ENCODE results near the gene CDH4.

Gene CDH4

DNA sequence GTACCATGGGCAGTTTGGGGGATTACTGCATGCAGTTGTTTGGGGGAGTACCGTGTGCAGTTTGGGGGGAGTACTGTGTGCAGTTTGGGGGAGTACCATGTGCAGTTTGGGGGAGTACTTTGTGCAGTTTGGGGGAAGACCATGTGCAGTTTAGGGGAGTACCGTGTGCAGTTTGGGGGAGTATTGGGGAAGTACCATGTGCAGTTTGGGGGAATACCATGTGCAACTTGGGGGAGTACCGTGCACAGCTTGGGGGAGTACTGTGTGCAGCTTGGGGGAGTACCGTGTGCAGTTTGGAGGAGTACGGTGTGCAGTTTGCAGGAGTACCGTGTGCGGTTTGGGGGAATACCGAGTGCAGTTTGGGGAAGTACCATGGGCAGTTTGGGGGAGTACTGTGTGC lies 22.3 kb downstream of the CDH4 start:
- no peak for TF ChIP-seq JUND (IDR thresholded peaks at IDR 0.05; ENCODE audit: low read depth)
- in situ Hi-C loops (cut with HindIII; ENCODE audit: low pct_unique_long_range_greater_than_20kb, low sequenced_read_pairs) = no loop called here
- no peak for DNase-seq (ENCODE audit: low read depth in 1 of 2, low spot score in 1 of 2)

DNA sequence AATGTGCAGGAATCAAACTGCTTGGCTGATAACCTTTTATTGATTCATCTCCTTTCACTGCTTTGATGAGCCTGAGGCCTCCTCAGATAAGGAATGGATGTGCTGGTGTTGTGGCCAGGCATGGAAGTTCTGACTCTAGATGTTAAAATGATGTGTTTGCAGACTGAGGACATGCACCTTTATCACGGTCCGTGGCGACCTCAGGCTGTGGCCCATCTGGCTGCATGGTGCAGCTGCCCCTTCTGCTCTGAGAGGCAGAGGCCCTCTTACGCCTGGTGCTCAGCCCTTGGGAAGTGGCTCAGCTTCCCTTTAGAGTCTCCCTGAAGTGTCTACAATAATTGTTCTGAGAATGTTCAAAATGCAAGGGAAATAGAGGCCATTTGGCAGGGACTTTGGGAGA lies 26.2 kb downstream of the CDH4 start:
- no peak for DNase-seq (ENCODE audit: low read depth in 1 of 2, low spot score in 1 of 2)
- TF ChIP-seq JUND (IDR thresholded peaks at IDR 0.05; ENCODE audit: low read depth) = no peak
- in situ Hi-C loops (cut with HindIII; ENCODE audit: low pct_unique_long_range_greater_than_20kb, low sequenced_read_pairs) = no loop called here

DNA sequence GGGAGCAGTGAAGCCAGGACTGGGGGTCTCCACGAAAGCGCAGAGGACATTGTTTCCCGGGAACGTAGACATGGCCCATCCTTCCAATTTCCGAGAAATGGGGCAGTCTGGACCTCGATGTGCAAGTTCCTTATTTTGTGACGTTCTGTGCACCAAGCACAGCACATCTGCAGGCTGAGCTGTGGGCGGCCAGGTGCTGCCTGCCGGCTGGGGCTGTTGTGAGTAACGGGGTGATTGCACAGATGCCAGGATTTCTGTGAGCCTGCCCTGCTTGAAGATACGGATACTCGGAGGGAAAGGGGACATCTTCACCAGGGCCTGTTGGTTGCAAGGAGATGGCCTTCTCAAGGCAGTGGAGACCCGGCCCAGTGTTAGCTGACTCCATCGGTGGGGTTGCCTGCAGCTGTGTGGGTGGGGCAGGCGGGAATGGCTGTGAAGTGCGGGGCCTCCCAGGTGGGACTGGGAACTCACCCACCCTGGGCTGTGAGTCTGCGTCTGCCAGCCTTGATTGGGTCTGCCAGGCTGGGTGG lies 27.6 kb downstream of the CDH4 start:
- DNase-seq (ENCODE audit: low read depth in 1 of 2, low spot score in 1 of 2) = no peak
- TF ChIP-seq JUND (IDR thresholded peaks at IDR 0.05; ENCODE audit: low read depth) = no peak
- in situ Hi-C loops (cut with HindIII; ENCODE audit: low pct_unique_long_range_greater_than_20kb, low sequenced_read_pairs) = no loop called here

DNA sequence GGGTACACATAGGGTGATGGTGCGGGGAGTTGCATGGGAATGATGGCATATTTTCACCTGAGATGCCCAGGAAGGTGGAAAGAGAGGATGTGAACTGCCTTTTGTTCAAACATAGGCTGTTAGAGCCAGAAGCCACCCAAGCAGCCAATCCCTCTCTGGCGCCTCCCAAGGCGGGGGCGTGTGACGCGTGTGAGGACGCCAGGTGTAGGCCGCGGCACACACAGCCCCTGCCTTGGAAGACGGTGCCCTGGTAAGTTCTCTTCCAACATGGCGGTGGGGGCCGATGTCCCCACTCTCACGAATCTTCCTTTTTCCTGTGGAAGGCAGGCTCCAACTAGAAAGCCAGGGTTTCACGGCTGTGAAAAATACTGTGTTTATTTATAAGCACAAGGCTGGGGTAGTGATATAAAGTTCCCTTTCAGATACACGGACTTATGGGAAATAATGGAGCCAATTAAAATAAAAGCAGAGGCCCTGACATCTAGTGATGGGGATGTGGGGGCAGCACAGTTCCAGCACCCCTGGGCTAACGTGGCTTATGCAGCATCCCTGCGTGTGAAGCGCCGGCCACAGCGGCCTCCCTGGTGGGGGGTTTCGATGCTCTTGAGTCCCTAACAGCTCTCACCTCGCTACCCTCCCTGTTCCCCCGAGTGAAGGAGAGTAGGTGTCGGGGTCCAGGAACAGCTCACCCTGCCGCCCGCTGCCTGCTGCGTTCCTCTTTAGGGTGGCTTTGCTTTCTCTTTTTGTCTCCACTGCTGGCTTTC lies 28.3 kb downstream of the CDH4 start:
- no peak for TF ChIP-seq JUND (IDR thresholded peaks at IDR 0.05; ENCODE audit: low read depth)
- in situ Hi-C loops (cut with HindIII; ENCODE audit: low pct_unique_long_range_greater_than_20kb, low sequenced_read_pairs) = no loop called here
- no peak for DNase-seq (ENCODE audit: low read depth in 1 of 2, low spot score in 1 of 2)

DNA sequence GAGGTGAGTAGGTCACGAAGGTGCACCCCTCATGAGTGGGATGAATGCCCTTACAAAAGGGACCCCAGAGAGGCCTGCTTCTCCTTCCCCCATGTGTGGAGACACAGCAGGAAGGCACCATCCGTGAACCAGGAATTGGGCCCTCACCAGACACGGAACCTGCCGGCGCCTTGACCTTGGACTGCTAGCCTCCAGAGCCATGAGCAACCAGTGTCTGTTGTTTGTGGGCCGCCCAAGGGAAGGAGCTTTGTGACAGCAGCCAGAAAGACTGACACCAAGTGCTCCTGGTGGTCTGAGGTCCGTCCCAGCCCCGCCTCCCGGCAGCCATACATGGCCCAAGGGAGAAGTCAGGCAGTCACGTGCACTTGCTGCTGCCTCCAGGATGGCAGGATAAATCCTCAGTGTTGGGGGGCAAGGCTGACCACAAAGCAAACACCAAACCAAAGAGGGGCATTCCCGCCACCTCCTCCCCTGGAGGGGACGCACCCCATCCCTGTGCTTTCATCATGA lies 29.3 kb downstream of the CDH4 start:
- no peak for TF ChIP-seq JUND (IDR thresholded peaks at IDR 0.05; ENCODE audit: low read depth)
- DNase-seq (ENCODE audit: low read depth in 1 of 2, low spot score in 1 of 2) = no peak
- in situ Hi-C loops (cut with HindIII; ENCODE audit: low pct_unique_long_range_greater_than_20kb, low sequenced_read_pairs) = no loop called here

DNA sequence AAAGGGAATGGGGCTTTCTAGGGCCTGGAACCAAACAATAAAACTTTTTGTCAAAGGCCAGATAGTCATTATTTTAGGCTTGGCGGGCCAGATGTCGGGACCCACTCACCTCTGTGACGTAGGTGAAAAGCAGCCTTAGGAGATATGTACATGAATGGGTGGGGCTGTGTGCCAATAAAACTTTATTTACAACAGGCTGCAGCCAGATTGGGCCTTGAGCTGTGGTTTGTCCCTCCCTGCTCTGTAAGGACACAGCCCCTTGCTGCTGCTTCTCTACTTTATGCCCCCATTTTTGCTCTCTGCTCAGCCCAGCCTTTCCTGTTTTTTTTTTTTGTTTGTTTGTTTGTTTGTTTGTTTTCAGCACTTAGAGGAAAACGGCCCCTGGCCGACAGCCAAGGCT lies 32.7 kb downstream of the CDH4 start:
- no peak for DNase-seq (ENCODE audit: low read depth in 1 of 2, low spot score in 1 of 2)
- TF ChIP-seq JUND (IDR thresholded peaks at IDR 0.05; ENCODE audit: low read depth) = no peak
- in situ Hi-C loops (cut with HindIII; ENCODE audit: low pct_unique_long_range_greater_than_20kb, low sequenced_read_pairs) = no loop called here

DNA sequence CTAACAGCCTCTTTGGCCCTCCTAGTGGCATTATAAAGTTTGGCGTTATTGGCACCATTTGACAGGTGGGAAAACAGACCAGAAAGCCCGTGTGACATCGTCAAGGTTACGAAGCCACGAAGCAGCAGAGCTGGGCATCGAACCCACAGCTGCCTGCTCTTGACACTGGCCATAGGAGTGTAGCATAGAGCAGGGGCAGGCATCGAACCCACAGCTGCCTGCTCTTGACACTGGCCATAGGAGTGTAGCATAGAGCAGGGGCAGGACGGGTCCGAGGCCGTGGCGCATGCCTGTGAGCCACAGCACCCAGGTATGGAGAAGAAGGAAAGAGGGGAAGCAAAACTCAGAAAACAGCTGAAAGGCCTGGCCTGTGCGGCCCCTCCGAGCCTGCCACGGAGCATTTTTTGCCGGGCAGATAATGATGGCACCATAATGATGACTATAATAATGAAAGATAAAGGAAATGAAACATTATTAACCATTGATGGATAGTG lies 33.1 kb downstream of the CDH4 start:
- in situ Hi-C loops (cut with HindIII; ENCODE audit: low pct_unique_long_range_greater_than_20kb, low sequenced_read_pairs) = no loop called here
- DNase-seq (ENCODE audit: low read depth in 1 of 2, low spot score in 1 of 2) = no peak
- no peak for TF ChIP-seq JUND (IDR thresholded peaks at IDR 0.05; ENCODE audit: low read depth)

DNA sequence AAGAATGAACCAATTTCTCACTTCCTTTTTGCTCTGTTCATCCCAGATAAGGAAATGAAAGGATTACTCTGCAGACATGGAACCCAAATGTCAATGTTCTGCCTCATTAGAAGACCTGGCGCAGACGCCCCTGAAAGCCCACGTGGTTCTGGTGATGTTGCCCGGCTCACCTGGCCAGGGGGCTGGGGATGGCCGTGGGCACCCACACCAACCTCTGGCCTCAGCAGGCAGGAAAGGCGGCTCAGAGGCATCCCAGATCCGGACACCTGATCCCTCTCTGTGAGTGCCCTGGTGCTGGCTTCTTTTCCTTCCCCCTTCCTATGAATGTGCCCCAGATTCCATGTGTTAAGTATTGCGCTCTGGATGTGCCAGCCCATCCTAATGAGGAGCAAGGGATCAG lies 33.6 kb downstream of the CDH4 start:
- DNase-seq (ENCODE audit: low read depth in 1 of 2, low spot score in 1 of 2) = no peak
- in situ Hi-C loops (cut with HindIII; ENCODE audit: low pct_unique_long_range_greater_than_20kb, low sequenced_read_pairs) = no loop called here
- no peak for TF ChIP-seq JUND (IDR thresholded peaks at IDR 0.05; ENCODE audit: low read depth)

DNA sequence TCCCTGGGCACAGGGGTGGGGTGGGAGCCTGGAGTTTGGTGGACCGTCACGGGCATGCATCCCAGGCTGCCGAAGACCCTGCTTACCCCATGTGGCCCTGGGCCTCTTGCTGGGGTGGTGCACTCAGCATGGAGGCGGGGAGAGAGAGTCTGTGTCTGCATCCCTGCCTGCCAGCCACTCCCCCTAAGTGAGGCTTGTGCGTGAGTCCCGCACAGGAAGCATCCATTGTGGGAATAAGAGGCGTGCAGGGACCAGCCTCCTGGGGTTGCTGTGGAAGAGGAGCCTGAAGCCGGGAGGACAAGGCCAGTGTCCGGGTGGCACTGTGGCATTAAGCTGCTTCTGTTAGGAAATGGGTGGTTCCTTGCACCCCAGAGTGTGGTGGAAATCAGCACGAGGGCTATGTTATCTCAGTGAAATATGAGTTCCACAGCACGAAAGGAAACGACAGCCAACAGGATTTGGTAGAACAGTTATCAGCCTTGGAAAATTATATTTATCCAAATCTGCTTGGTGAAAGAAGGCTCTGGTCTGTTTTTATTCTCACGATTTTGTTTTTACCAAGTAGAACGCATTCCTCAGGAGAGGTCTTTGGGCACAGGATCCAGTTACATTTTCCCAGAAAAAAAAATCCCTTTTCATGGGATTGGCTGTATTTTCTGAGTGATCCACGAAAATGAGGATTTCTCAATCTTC lies 35.7 kb downstream of the CDH4 start:
- TF ChIP-seq JUND (IDR thresholded peaks at IDR 0.05; ENCODE audit: low read depth) = no peak
- no peak for DNase-seq (ENCODE audit: low read depth in 1 of 2, low spot score in 1 of 2)

DNA sequence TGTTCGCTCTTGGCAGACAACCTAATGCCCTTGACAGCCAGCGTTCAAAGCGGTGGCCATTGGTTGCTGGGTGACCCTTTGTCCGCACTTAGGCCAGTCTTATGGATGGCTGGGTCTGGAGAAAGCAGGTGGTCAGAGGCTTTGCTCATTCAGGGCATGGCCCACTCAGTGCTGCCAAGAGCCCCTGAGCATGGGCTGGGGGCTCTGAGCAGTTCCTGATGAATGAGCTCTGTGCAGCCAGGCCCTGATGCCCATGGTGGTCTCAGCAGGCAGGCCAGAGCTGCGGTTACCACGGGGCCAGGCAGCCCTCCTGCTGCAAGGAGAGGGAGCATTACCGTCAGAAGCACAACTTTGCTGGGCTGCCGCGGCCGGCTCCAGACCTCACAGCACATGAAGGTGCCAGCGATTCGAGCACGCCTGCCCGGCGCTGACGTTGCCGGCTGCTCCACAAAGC lies 36.3 kb downstream of the CDH4 start:
- in situ Hi-C loops (cut with HindIII; ENCODE audit: low pct_unique_long_range_greater_than_20kb, low sequenced_read_pairs) = no loop called here
- no peak for DNase-seq (ENCODE audit: low read depth in 1 of 2, low spot score in 1 of 2)
- TF ChIP-seq JUND (IDR thresholded peaks at IDR 0.05; ENCODE audit: low read depth) = no peak

More for the DNA sequence above, 35.7 kb downstream of the CDH4 start:
- in situ Hi-C loops (cut with HindIII; ENCODE audit: low pct_unique_long_range_greater_than_20kb, low sequenced_read_pairs) = no loop called here

DNA sequence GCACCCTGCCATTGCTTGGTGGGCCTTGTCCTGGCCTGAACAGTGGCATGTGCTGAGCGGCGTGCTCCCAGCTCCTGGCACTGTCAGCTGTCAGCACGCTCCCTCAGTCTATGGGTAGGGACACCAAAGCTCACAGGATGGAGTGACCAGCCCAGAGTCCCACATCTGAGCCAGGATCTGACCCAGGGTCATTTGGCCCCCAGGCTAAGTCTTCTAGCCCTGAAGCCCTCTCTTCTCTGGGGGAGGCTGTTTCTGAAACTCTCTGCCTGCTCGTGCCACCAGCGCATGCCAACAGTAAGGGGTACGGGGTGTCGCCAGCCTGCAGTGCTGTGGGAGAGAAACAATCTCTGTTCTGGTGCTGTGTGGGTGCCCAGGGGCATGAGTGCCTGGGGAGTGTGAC lies 37.1 kb downstream of the CDH4 start:
- no peak for DNase-seq (ENCODE audit: low read depth in 1 of 2, low spot score in 1 of 2)
- in situ Hi-C loops (cut with HindIII; ENCODE audit: low pct_unique_long_range_greater_than_20kb, low sequenced_read_pairs) = no loop called here
- no peak for TF ChIP-seq JUND (IDR thresholded peaks at IDR 0.05; ENCODE audit: low read depth)

DNA sequence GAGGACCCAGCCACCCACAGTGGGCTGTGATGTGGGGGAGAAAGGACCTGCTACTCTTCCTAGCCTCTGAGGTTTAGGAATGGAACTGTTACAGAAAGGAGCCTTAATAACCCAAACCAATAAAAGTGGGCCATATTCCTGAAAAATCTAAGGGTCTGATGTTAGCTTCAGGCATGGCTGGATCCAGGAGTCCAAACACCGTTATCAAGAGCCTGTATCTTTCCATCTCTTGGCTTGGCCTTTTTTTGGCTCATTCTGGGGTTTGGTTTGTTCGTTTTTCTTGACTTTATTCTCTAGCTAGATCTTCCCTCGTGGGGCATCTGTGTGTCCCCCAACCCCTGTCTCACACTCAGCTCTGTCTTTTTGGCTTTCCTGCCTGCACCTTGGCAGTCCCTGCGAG lies 38.7 kb downstream of the CDH4 start:
- DNase-seq (ENCODE audit: low read depth in 1 of 2, low spot score in 1 of 2) = no peak
- in situ Hi-C loops (cut with HindIII; ENCODE audit: low pct_unique_long_range_greater_than_20kb, low sequenced_read_pairs) = no loop called here
- TF ChIP-seq JUND (IDR thresholded peaks at IDR 0.05; ENCODE audit: low read depth) = no peak

All from T47D (cell line).